GM19324 (cell line): ENCODE measurements around the gene TMEM132D.

ENCODE experiments used
- ATAC-seq: cut with Tn5 transposase; IDR thresholded peaks from one replicate; pipeline ENCODE4 v1.9.1; 2021; ENCODE audit warnings: mild to moderate bottlenecking, moderate library complexity; ENCODE audit not compliant: unreplicated experiment, low FRiP score

TMEM132D gene

DNA sequence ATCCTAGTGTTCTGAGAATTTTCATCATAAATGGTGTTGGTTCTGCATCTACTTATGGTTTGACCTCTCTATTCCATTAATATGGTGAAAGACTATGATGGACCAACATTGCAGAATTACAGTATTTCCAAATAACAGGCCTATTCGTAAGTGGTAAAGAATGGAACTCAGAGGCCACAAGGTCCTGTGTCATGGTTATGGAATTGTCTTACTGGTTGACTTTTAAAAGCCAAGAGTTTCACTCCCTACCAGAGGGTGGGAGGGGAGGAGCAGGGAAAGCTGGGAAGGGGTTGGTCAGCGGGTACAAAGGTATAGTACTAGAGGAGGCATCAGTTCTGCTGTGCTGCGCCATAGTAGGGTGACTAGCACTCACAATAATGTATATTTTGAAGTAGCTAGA is 153.4 kb downstream of the TMEM132D start:
- no peak for ATAC-seq

DNA sequence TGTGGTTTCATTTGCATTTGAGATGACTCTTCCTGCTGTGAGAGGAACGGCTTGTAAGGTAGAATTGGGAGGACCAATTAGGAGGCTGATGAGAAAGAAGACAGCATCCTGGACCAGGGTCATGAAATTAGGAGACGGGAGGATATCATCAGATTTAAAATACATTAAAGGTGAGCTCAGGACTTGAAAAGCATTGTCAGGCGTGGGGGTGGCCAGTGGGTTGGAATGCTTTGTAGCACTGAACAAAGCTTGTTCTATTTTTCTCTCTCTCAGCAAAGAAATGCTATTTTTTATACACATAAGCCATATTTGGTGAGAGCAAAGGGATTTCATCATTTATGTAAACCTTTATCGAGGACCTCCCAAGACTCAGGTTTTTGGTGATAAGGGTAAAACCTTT is 157.5 kb downstream of the TMEM132D start:
- no peak for ATAC-seq

DNA sequence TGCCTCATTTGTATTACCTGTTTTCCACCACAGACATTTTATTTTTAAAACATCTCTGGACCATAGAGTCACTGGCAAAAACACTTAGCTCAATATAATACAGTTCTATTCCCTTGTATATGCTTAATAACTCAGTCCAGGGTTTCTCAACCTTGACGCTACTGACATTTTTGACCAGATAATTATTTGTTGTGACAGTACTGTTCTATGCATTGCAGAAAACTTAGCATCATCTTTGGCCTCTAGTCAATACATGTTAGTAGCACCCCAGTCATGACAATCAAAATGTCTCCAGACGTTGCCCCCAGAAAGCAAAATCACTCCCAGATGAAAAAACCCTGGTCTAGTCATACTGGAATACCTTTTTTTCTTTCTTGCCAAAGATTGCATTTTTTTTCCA is 174.7 kb downstream of the TMEM132D start:
- no peak for ATAC-seq

DNA sequence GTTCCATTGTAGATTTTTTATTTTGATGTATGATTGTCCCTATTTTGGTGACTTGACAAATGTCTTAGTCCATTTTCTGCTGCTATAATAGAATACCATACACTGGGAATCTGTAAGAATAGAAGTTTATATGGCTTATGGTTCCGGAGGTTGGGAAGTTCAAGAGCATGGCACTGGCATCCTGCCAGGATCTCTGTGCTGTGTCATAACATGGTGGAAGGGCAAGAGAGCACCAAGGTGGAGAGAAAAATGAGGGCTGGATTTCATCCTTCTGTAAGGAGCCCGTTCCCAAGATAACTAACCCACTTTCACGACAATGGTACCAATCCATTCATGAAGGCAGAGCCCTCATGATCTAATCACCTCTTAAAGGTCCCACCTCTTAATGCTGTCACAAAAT is 176.7 kb downstream of the TMEM132D start:
- no peak for ATAC-seq

DNA sequence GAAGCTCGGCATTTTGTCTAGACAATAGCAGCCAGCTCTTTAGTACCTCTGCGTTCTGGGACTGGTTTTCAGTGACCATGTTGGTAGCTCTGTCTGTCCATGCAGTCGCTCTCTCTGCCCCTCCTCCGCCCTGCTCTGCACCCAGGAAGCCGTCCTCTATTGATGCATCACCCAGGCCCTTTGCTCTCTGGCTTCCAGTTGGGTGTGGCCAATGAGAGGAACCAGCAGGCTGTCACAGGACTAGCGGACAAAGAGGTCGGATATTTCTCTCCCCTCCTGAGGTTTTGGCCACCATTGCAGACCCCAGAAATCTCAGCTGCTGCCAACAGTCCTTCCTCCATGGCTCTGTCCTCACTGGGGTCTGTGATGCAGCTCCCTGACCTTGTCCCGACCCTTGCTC is 180.6 kb downstream of the TMEM132D start:
- ATAC-seq: no peak

DNA sequence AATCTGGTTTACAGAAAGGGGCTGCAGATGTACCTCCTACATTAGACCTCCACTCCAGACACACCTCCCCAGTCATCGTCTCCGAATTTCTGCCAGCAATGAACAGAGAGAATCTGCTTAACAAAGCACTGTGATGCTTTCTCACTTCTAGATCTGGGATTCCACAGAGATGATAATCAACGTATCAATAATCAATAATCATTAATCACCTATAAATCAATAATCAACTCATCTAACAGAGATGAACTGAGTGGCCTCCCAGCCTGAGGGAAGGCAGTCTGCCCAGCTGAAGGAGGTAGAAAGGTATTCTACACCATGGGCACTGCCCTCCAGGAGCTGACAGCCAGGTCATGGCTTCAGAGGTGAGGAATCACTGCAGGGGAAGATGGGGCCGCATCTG is 183.2 kb downstream of the TMEM132D start:
- ATAC-seq: no peak

DNA sequence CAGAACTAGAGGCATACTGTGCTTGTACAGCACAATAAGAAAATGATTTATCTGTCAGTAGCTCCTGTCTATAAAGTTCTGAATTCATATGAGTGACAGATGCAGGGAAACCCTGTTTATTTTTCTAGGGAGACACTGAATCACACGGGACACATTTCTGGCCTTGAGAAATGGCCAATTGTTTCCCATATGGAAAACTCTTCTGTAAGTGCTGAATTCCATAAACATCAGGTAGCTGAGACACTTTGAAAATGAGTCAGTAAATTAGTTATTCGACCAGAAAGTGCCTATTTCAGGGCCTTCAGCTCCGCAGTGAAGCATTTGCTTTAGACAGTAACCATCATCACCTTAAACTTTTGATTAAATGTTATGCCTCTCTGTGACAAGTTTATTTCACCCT is 184.4 kb downstream of the TMEM132D start:
- ATAC-seq: no peak

DNA sequence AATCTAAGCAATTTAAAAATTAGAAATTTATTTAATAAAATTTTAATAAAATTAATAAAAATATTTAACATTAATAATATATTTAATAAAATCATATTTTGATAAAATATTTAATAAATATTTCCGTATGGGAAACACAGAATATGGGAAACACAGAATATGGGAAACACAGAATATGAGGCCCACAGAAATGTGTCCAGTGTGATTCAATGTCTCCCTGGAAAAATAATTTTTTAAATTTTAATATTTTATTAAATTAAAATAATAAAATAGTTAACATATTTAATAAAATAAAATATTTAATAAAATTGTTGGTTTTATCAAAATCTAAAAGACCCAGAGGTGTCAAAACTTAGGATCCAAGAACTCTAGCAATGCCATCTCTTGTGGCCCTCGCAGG is 186.4 kb downstream of the TMEM132D start:
- no peak for ATAC-seq

DNA sequence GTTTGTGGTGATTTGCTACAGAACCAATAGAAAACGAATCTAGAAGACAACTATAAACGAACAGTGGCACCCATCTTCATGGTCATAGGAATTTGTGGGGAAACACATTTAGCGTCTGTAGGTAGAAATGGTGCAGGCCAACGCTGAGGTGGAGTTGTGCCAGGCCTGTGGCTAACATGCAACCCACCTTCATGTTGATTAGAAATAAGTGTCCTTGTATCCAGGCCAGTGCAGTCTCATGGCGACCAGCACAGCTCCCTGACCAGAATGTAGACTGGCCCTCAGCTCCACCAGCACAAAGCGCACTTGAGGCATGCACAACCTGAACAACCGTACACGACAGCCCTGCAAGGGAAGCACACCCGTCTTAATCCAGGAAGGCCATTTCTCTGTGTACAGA is 187.0 kb downstream of the TMEM132D start:
- ATAC-seq: no peak

DNA sequence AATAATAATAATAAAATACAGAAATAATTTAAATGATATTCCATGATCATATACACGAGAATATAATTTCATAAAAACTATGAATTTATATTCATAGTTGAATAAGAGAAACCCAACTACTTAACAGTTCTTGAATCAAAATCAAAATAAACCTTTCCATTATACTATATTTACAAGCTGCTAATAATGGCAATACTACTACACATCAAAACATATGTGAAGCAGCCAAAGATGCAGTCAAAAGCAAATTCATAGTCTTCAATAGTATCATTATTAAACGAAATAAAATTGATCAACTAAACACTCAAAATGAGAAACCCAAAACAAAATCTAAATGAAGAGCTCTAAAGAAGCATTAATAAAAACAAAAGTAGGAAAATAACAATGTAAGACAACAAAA is 197.1 kb downstream of the TMEM132D start:
- no peak for ATAC-seq

DNA sequence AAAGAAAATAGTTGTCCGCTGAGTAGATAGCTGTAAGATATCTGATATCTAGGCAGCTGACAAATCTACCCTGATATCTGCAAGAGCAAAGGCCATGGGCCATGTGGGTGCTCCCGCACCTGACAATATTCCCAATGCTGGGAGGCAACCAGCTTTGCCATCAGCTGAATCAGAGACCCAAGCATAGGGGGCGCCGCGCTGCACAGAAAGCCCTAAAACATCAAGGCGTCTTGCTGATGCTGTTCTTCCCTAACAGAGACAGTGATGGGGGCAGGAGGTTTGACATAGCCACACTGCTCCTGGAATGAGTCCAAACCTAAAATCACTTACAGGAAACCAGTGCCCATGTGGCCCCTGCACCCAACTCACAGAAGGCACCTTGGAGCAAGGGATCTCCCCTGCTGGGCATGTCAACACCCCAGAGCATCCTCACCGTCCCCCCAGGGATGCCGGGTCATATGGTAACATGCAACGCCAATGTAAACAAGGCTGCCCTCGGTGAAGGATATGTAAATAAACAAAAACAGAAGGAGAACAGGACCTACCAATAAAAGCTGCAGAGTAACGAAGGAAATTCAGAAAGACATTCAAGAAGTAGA is 199.5 kb downstream of the TMEM132D start:
- no peak for ATAC-seq

DNA sequence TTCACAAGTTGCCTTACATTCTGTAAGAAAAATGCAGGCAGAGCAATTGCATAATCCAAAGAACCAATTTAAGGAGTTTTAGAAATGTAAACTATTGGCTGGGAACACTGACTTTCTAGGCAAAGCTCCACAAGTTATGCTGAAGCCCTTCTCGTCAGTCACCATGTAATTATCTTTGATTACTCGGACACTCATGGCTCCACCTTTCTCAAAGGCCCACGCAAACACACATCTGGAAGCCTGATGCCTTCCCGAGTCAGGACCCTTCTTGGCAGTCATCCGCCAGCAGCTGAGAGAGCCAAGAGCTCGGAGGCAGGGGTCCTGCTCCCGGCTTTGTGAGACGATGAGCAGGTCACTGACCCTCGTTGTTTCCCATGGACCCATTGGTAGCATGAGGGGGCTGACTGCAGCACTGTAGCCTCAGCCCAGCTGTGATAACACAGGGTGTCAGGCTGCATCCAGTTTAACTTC is 202.2 kb downstream of the TMEM132D start:
- no peak for ATAC-seq

DNA sequence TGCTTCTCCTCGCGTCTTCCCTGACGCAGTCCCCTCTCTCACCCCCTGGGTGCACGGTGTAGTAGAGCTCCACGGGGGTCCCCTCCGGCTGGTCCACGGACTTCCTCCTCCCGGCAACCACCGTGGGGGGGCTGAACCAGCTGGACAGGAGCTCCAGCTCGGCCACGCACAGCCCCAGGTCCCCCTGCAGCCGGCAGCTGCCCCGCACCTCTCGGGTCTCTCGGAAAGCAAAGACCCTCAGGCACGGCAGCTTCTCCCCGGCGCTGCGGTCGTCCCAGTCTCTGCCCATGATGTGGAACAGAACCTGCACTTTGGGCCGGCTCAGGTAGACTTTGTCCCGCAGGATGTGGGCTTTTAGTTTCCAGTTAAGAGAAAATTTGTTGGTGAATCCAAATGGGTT is 203.8 kb downstream of the TMEM132D start:
- ATAC-seq: no peak

DNA sequence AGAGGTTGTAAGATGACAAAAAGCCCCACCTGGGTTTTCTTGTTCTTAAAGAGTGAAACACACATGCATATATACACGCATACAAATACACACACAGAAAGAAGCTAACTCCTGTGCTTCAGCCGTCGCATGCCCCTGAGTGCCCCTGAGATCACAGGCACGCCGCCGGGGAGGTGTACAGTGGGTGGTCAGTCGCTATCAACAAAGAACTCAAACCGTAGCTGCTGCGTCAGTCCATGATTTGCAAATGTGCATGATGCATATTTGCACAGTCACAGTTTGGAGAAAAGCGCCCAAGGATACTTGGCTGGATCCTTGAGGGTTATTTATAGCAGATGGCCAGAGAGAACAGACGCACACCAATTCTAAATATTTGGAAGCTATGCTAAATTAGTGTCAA is 206.9 kb downstream of the TMEM132D start:
- ATAC-seq: no peak

DNA sequence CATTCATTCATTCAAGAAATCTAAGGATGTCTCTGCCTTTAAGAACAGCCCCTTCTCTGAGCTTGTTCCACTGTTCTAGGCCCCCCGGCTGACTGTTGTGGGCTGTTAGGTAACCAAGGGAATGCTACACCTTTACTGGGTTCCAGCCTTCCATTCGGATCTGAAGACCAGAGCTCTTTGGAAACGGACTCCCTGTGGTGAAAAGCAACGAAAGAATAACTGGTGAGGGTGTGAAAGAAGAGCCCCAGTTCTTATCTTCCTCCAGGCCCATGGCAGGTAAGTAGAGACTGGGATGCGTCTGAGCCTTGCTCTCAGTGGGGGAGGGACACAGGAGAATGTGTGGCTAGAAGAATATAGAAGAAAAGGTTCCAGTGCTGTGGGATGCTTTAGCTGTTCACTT is 207.4 kb downstream of the TMEM132D start:
- ATAC-seq: no peak

DNA sequence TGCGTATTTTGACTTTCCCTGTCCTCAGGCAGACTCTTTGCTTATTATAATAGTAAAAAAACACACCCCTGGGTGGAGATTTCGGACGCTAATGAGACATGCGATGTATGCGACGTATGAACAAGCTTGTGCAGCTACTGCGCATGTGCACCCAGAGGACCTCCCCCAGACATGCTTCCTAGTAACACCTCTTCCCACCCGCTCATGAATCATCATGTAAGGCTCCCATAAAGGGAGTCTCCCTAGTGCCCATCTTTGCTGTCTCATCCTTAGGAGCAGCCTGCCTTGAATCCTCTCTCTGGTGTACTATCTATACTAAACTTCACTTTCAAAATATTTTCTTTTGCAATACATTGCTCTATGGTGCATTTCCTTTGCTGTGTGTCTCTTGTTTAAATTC is 210.1 kb downstream of the TMEM132D start:
- ATAC-seq: no peak

DNA sequence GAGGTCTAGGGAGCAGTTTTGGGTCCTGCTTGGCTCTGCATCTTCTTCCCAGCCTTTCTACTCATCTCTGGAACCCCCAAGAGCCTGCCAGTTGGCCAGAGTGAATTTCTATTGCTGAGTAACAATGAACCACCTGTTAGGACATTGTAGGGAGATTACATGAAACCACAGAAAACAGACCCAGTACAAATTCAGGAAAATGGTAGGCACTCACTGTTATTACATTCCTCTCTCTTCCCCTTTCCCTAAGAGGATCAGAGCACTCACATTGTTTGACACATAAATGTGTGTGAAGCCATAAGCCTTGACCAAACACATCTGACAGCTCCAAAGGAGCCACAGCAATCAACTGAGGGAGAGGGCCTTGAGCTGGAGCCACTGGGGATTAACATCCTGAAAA is 216.1 kb downstream of the TMEM132D start:
- ATAC-seq: no peak

DNA sequence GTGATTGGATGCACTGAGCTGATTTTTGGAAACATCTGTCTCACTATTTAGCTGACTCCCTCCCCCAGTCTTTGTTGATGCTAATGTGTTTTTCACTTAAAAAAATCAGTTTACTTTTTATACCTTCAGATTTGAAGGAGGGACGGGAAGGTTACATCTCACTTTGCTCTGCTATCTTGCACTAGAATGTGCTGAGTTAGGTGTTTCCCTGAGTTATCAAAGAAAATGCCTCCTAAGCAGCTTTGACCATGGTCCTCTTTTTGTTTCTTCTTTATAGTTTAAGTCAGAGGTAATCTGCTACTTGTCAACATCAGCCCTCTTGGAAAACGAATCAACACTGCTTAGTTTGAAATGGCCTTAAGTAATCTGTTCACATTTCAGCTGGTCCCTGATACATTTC is 222.0 kb downstream of the TMEM132D start:
- ATAC-seq: no peak

DNA sequence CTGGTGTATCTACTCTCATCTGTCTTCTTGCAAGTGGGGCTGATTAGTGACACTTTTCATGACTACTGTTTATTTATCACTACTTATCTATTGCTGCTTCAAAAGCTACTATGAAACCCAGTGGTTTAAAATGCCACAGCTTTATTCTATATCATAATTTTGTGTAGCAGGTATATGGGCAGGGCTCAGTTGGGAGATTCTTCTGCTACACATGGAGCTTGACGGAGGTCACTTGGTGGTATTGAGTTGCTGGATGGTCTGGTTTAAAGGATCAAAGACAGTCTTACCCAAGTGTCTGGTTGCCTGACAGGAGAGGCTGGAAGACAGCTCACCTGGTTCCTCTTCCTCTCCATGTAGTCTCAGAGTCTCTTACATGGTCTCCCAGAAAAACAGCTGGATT is 222.7 kb downstream of the TMEM132D start:
- ATAC-seq: no peak

DNA sequence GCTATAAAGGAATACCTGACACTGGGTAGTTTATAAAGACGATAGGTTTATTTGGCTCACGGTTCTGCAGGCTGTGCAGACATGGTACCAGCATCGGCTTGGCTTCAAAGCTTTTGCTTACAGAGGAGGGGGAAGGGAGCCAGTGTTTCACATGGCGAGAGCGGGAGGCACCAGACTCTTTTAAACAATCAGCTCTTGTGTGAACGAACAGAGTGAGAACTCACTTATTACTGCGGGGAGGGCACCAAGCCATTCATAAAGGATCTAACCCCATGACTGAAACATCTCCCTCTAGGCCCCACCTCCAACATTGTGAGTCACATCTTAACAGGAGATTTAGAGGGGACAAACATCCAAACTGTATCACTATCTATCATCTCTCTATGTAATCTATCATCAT is 227.4 kb downstream of the TMEM132D start:
- no peak for ATAC-seq

DNA sequence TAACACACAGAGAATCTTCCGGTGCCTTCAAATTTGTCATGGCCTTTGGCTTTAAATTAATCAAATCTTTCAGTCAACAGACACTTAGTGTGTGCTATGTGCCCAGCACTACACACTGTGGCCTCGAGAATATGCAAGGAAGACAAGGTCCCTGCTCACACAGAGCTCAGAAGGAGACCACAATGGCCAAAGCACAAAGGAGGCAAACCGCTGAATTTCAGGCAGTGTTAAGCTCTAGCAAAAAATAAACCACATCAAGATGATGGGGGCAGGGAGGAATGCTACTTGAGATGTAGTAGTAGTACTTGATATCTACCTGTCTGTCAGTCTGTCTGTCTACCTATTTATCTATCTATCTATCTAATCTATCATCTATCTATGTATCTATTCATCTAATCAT is 227.9 kb downstream of the TMEM132D start:
- no peak for ATAC-seq

DNA sequence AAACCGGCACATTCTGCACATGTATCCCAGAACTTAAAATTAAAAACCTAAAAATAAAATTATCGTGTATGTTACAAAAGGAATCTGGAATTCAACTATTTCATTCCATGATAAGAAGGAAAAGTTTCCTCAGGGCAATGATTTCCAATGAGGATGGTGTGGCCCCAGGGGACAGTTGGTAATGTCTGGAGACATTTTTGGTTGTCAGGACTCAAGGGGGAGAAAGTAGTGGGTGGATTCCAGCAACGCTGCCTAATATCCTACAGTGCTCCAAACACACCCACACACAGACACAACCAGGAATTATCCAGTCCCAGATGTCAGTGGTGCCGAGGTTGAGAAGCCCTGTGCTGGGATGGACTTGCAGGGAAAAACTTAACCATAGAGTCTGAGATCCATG is 228.3 kb downstream of the TMEM132D start:
- ATAC-seq: no peak

DNA sequence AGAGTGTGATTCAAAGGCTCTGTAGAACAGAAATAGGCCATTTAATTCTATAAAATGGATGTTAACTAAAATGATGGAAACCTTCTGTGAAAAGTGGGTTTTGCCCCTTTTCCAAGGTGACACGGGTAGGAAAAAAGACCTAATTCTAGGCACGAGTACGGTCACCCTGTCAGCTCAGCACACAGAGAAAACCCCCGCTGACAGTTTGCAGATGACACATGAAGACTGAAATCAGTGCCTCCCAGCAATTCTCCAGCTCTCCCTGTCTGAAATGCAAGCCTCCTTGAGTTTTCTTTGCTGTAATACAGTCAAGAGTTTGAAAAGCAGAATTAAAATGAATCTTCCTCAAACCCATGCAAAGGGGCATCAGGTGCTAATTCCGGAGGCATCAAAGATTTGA is 230.0 kb downstream of the TMEM132D start:
- ATAC-seq: no peak
